ENCODE data around the gene DUSP8.

DNA sequence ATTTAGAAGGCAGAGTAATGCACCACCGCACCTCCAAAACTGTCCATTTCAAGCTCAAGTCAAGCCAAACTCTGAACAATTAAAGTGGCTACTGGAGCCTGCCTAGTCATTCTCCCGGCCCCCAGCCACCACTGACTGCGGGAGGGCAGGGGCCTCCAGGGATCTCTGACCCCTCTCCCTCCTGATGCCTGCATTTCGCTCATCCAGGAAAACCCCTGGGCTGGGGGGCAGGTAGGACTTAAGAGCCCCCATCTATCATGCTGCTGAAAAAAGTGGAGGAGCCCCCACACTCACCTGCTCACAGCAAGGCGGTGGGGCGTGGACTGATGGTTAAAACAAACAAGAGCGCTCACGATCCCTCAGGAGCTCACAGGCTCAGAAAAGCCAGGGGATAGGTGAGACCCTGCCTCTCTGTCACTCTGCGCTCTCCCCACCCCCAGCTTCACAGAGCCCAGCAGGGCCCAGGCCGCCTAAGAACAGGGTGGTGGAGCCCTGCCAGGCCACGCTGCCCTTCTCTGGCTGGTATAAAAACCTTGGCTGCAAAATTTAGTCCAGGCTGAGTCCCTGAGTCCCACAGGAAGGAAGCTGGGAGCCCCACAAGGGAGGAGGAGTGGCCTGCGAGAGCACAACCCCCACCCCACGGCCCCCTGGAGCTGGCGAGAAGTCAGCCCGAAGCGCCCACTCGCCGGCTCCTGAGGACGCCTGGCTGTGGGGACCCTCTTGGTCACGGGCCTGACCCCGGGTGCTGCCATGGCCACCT is 64.5 kb downstream of the DUSP8 start:
- TF ChIP-seq, protein P1, sequence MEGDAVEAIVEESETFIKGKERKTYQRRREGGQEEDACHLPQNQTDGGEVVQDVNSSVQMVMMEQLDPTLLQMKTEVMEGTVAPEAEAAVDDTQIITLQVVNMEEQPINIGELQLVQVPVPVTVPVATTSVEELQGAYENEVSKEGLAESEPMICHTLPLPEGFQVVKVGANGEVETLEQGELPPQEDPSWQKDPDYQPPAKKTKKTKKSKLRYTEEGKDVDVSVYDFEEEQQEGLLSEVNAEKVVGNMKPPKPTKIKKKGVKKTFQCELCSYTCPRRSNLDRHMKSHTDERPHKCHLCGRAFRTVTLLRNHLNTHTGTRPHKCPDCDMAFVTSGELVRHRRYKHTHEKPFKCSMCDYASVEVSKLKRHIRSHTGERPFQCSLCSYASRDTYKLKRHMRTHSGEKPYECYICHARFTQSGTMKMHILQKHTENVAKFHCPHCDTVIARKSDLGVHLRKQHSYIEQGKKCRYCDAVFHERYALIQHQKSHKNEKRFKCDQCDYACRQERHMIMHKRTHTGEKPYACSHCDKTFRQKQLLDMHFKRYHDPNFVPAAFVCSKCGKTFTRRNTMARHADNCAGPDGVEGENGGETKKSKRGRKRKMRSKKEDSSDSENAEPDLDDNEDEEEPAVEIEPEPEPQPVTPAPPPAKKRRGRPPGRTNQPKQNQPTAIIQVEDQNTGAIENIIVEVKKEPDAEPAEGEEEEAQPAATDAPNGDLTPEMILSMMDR (IDR thresholded peaks at IDR 0.05) = no peak
- no peak for TF ChIP-seq EZH2 (IDR thresholded peaks at IDR 0.05; ENCODE audit: borderline replicate concordance, insufficient read depth, low read depth, low read length, poor library complexity, severe bottlenecking)

Measured in B cell (primary cell).